GM19438 (cell line): ENCODE data around the gene TIMM44.
"Not testable (repeated sequence)": the region's sequence is repeated elsewhere in the genome, so short reads cannot be mapped to it uniquely, and the experiment has no call there.

Experiments used
- ATAC-seq: cut with Tn5 transposase; IDR thresholded peaks from one replicate; pipeline ENCODE4 v1.9.1; 2021; ENCODE audit warnings: low read depth; ENCODE audit not compliant: unreplicated experiment

The TIMM44 gene

DNA sequence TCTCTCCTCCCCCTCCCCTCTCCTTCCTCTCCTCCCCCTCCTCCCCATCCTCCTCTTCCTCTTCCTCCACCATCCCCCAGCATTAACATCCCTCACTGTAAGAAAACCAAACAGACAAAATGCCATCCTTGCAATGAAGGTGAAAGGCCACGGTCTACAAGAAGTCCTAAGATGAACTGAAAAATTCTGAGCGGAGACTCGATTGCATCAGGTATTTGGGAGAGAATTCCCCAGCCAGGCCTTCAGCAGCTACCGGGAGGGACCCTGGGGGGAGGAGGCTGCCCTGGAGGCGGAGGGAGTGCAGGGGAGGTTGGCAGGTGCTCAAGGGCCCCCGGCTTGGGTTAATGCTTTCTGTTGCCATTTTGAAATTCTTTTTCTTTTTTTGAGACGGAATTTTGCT lies 10.1 kb upstream of the TIMM44 start:
- no peak for ATAC-seq

GRCh38 chr19:7953060-7953459 lies 9.6 kb upstream of the TIMM44 start:
- ATAC-seq = no peak

DNA sequence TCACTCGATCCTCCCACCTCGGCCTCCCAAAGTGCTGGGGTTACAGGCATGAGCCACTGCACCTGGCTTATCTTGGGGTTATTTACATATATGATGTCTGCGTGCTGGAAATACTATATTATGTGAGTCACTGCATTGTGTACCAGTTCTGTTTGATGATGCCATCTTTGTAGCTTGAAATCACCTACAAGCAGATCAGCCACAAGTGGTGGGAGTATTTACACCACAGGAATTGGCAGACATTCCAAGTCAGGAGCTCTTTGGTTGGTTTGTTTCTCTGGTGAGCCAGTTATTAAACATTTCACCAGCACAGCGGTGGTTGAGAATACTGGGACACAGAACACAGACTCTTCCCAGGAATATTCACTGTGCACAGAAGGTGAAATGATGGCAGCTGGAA lies 4.5 kb upstream of the TIMM44 start:
- no peak for ATAC-seq

DNA sequence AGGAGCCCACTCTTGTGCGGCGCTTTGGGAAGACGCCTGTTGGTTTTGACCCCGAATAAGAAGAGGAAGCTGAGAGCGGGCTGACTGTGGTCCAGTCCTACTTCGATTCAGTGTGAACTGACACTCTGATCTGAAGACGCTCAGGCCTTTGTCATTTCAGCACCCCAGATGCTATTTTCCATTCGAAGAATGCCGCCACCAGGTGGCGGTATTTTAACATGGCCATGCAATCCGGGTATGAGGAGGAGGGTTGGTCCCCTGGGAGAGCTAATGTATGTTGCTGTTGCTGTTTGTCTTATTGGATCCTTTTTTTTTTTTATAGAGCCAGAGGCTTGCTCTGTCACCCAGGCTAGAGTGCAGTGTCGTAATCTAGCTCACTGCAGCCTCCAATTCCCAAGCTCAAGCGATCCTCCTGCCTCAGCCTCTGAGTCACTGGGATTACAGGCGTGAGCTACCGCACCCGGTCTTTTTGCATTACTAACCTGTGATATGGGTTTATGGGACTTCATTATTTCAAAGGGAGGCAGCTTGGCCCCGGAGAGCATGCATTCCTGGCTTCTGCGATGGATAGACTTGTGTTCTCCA lies 803 bp upstream of the TIMM44 start:
- no peak for ATAC-seq

DNA sequence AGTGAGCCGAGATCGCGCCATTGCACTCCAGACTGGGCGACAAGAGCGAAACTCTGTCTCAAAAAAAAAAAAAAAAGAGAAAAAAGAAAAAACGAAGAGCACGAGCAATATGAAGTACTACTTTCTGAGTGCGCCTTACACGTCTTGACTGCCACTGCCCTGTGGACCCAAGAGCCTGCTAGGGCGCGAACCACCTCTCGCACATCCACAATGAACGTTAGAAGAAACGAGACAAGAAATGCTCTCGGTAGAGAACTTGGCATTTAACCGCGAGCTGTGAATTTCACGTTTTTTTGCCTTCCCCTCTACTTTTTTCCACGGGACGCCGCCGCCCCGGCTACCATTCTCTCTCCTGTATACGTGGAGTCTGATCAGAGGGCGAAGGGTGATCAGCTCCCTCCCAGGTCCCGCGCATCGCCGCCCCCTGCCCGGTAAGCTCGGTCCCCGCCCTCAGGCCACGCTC lies 454 bp downstream of the TIMM44 start:
- ATAC-seq = no peak

DNA sequence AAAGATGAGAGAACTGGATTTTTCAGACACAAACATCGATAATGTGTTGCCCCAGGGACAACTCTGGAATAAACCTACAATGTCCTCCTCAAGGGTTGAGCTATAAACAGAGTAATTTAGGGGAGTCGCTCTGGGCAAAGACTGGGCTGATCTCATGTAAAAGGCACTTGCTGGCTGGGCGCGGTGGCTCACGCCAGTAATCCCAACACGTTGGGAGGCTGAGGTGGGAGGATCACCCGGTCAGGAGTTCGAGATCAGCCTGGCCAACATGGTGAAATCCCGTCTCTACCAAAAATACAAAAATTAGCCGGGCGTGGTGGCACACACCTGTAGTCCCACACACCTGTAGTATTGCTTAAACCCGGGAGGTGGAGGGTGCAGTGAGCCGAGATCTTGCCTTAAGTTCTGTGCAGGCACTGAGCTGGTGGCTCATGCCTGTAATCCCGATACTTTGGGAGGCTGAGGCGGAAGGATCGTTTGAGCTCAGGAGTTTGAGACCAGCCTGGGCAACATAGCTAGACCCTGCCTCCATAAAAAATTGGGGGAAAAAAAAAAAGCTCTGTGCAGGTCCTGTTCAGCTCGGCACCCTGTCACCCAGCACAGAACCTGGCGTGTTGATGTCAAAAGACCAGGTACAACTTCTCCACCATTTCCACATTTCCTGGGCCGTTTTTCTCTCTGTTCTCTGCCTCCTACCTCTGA lies 1.4 kb downstream of the TIMM44 start:
- no peak for ATAC-seq

GRCh38 chr19:7940841-7941240 lies 2.6 kb downstream of the TIMM44 start:
- no peak for ATAC-seq

DNA sequence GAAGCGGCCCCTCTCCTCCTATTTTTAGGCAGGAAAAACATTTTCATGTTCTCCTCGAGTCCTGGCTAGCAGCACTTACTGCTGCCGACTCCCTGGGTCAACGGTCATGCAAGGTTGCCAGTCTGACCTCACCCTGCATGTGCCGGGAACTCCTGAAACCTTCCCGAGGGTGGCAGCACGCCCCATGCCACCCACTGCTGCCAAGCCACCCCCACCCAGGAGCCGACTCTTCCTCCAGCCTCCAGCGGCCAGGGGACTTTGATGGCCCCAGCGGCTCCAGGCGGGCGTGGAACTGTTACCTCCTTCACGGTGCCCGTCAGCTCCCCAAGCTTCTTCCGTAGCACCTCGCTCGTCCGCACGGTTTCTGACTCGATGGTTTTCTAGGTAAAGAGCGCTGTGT lies 8.7 kb downstream of the TIMM44 start:
- no peak for ATAC-seq

GRCh38 chr19:7933828-7934725 lies 9.4 kb downstream of the TIMM44 start:
- ATAC-seq = no peak

GRCh38 chr19:7933411-7933810 lies 10.1 kb downstream of the TIMM44 start:
- no peak for ATAC-seq

DNA sequence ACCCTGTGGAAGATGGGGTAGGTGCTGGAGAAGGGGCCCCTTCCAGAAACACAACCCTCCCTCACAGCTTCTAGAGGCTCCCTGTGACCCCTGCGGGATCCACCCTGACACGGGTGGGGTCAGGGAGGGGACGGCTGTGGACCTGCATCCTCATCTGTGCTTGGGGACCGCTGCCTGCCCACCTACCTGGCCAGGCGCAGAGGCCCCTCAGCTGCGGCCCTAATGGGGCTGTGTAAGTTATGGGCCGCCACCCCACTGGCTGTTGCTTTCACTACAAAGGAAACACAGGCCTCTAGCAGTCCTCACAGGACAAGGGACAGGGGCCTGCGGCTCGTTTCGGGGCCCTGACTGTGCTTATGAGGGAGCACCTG lies 10.6 kb downstream of the TIMM44 start:
- ATAC-seq = no peak

DNA sequence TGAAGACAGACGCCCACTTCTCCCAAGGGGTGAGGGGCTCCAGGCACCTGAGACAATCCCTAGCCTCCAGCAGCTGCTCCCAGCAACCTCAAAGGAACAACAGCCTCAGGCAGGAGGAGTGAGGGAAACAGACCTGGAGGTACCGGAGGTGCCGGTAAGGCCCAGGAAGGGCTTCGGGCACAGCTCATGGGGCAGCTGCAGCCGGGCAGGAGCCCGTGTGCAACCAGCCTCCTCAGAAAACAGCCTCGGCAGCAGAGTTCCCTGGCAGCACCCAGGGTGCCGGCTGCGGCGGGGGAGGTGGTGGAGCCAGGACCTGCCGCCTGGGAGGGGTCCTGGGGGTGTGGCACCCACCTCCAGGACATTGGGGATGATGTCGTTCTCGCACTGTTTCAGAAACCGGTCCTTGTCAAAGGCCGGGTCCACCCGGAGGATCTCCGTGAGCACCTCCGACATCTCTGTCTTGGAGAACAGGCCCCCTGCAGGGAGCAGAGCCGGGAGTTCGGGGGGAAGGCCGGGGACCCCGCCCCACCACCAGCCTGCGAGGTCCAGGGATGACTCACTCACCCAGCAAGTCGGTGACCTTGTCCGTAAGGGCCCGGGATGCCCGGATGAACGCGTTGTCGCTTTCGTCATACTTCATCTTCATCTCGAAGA lies 11.1 kb downstream of the TIMM44 start:
- ATAC-seq = no peak

GRCh38 chr19:7931221-7932061 lies 12.0 kb downstream of the TIMM44 start:
- ATAC-seq = no peak

- no peak for ATAC-seq
Observed at GRCh38 chr19:7930765-7931164, 12.7 kb downstream of the TIMM44 start.

DNA sequence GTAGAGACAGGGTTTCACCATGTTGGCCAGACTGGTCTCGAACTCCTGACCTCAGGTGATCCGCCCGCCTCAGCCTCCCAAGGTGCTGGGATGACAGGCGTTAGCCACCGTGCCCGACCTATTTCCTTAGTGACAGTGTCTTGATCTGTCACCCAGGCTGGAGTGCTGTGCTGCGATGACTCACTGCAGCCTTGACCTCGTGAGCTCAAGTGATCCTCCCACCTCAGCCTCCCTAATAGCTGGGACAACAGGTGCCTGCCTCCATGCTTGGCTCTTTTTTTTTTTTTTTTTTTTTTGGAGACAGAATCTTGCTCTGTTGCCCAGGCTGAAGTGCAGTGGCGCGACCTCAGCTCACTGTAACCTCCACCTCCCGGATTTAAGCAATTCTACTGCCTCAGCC lies 13.4 kb downstream of the TIMM44 start:
- not testable (repeated sequence) for ATAC-seq

DNA sequence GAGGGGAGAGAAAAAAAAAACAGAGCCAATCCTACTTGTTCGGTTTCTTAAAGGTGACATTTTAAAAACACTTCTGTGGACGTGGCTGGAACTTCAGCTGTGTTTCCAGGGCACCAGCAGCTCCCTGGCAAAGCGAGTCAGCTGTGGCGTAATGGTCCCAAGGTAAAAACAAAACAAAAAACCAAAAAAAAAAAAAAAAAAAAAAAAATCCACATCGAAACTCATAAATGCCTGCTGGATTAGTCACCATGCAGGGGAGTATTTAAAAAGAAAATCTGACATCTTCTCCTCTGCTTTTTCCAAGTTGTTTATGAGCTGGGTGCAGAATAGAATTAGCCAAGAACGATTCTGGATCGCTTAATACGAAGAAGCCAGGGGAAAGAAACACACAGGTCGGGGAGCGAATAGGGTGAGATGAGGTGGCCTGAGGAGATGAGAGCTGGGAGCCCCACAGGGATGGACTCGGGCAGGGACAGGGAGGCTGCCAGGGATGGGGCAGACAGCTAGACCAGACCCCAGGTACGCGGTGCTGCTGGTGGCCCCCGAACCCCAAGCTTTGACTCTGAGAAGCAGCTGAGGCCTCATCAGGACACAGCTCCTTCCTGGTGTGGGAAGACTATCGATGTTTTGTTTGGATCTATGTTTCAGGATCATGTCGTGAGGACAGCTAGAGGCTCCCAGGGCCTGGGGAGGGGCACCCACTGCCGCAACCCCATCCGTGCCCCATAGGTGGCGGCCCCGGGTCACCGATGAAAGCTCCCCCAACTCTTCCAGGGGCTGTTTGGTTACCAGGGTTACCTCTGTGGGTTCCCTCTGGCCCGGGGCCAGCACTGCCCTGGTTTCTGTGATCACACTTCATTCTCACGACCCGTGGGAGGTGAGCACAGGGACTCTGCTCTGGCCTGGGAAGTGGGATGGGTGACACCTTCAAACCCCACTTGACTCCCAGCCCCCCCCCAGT lies 14.4 kb downstream of the TIMM44 start:
- no peak for ATAC-seq

DNA sequence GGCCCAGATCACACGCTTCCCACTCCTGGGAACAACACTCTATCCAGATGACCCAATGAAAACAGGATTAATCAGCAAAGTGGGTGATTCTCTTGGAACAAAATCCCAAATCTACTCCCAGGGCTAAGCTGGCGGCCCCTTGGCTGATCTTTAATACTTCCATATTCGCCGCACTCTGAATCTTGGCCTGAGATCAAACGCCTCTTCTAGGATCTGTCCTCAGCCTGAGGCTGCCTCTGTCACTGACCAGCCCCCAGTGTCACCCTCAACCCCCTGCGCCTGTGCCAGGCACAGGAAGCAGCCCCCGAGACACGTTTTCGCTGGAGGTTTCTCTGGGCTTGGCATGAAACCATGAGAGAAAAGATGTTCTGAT lies 15.1 kb downstream of the TIMM44 start:
- no peak for ATAC-seq

GRCh38 chr19:7927605-7928333 lies 15.7 kb downstream of the TIMM44 start:
- ATAC-seq = no peak
